ENCODE measurements around the gene ZCCHC7. TPM values are rescaled to one million over a fixed set of nuclear protein-coding genes. Genes with fewer than 3 reads are reported as not detected.

The ZCCHC7 gene
- total RNA-seq, 1 experiment from 2014 or later, result 31.2 TPM

DNA sequence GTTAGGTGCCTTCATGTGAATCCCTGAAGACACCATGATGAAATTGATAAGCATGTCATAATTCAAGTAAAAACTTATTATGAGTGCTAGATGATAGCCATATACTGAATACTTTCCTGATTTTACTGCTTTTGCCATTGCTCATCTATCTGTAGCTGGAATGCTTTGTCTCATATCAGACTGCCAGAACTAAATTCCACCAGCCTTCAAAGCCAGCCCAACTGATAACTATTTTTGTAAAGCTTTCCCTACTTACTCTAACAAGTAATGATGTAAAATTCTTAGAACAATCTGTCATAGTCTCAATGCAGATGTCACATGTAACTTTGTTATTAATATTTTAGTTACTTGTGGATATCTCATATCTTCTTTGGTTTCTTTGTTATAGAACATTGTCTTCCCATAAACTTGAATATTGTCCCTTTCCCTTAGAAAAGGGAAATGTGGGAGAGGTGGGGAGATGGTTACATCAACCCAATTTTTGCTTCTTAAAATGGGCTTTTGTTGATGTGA lies 128.3 kb downstream of the ZCCHC7 start:
- Histone ChIP-seq H3K9ac (ENCODE audit: low read length) (no peak overlapping the region), H2AFZ (ENCODE audit: low read depth, low read length, poor library complexity, severe bottlenecking) (no peak overlapping the region), H3K4me3 (replicated peaks in 1 of 2; ENCODE audit: low read depth in 1 of 2, low read length in 2 of 2) (no peak overlapping the region), H3K9me3 (ENCODE audit: control insufficient read depth in 1 of 2, insufficient read depth in 1 of 2, low read depth in 1 of 2, low read length in 2 of 2) (no peaks in the 10 kb centered on the region), H3K4me2 (ENCODE audit: low read length) (no peak overlapping the region), H4K20me1 (ENCODE audit: insufficient read depth) (no peaks in the 10 kb centered on the region; the same call in 1 of the 2 replicates), H3K27me3 (ENCODE audit: insufficient read depth, low read length) (no peaks in the 10 kb centered on the region), H3K36me3 (ENCODE audit: control insufficient read depth in 1 of 2, insufficient read depth in 2 of 2, low read length in 2 of 2) (no peaks in the 10 kb centered on the region), H3K27ac (ENCODE audit: low read depth, low read length) (no peak overlapping the region), H3K79me2 (ENCODE audit: insufficient read depth, low read length) (peaks cover 9% of the 10 kb centered on the region; the same call in 1 of the 2 replicates), H3K9me2 (ENCODE audit: insufficient read depth) (peaks cover 4% of the 10 kb centered on the region; the same call in 1 of the 2 replicates), H3K4me1 (ENCODE audit: control insufficient read depth in 1 of 2, insufficient read depth in 2 of 2, low read length in 2 of 2) (no peaks in the 10 kb centered on the region)
- POLR2A ChIA-PET, result no interaction called here
- intact Hi-C loops (cut with micrococcal nuclease), result no loop called here
- CTCF ChIA-PET, result no interaction called here
- TF ChIP-seq ZFX (IDR thresholded peaks at IDR 0.05) (no peak), POLR2AphosphoS5 (IDR thresholded peaks at IDR 0.05; ENCODE audit: low read depth, low read length) (no peak), TCF7L2 (IDR thresholded peaks at IDR 0.05; ENCODE audit: borderline replicate concordance, extremely low read depth, insufficient read depth, insufficient read length) (no peak), EZH2phosphoT487 (IDR thresholded peaks at IDR 0.05; ENCODE audit: borderline replicate concordance) (no peak), POLR2A (IDR thresholded peaks at IDR 0.05; ENCODE audit: borderline replicate concordance, extremely low read depth, insufficient read depth, insufficient read length) (no peak), EGR1 (IDR thresholded peaks at IDR 0.05; ENCODE audit: low read depth) (no peak), SRF (IDR thresholded peaks at IDR 0.05; ENCODE audit: low read depth) (no peak)
- DNase-seq (ENCODE audit: low read depth, low spot score) (no peak), ATAC-seq (no peak)
- RAD21 ChIA-PET (ENCODE audit: low non-redundant PET in 1 of 2, low total read pairs in 2 of 2, uncharacterized antibody in 2 of 2, unreplicated experiment in 2 of 2), result no interaction called here
- BruUV-seq (replicated peaks), result no TSS peak

DNA sequence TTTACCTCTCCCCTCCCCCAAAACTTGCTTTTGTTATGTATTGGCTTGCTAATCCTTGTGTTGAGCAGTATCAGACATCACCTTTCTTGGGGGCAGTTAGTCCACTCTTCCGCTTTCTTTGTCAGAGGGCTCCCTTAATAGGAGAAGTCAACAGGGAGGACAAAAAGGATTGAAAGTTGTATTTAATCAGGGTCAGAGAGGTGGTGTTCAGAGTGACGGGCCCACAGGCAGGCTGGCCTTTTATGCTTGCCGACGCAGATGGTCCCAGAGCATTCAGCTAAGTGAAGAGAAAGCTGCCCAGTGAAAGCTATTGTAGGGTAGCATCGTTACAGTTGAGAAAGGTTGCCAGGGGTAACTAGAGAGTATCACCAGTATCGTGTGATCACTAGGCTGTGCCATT lies 131.1 kb downstream of the ZCCHC7 start:
- Histone ChIP-seq H3K36me3 (ENCODE audit: control insufficient read depth in 1 of 2, insufficient read depth in 2 of 2, low read length in 2 of 2) (no peaks in the 10 kb centered on the region), H3K4me1 (ENCODE audit: control insufficient read depth in 1 of 2, insufficient read depth in 2 of 2, low read length in 2 of 2) (no peaks in the 10 kb centered on the region), H3K27ac (ENCODE audit: low read depth, low read length) (no peak overlapping the region), H3K79me2 (ENCODE audit: insufficient read depth, low read length) (peaks cover 14% of the 10 kb centered on the region; the same call in 1 of the 2 replicates), H3K27me3 (ENCODE audit: insufficient read depth, low read length) (no peaks in the 10 kb centered on the region), H3K4me3 (replicated peaks in 1 of 2; ENCODE audit: low read depth in 1 of 2, low read length in 2 of 2) (no peak overlapping the region), H3K9ac (ENCODE audit: low read length) (no peak overlapping the region), H3K4me2 (ENCODE audit: low read length) (no peak overlapping the region), H2AFZ (ENCODE audit: low read depth, low read length, poor library complexity, severe bottlenecking) (no peak overlapping the region), H4K20me1 (ENCODE audit: insufficient read depth) (no peaks in the 10 kb centered on the region), H3K9me2 (ENCODE audit: insufficient read depth) (no peaks in the 10 kb centered on the region; the same call in 1 of the 2 replicates), H3K9me3 (ENCODE audit: control insufficient read depth in 1 of 2, insufficient read depth in 1 of 2, low read depth in 1 of 2, low read length in 2 of 2) (no peaks in the 10 kb centered on the region)
- RAD21 ChIA-PET (ENCODE audit: low non-redundant PET in 1 of 2, low total read pairs in 2 of 2, uncharacterized antibody in 2 of 2, unreplicated experiment in 2 of 2), result no interaction called here
- intact Hi-C loops (cut with micrococcal nuclease), result no loop called here
- DNase-seq (ENCODE audit: low read depth, low spot score) (no peak), ATAC-seq (no peak)
- CTCF ChIA-PET, result no interaction called here
- TF ChIP-seq, protein P1, sequence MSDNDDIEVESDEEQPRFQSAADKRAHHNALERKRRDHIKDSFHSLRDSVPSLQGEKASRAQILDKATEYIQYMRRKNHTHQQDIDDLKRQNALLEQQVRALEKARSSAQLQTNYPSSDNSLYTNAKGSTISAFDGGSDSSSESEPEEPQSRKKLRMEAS (IDR thresholded peaks at IDR 0.05), result no peak
- TF ChIP-seq RAD21 (IDR thresholded peaks at IDR 0.05; ENCODE audit: low read depth), result no peak
- TF ChIP-seq, protein P2, sequence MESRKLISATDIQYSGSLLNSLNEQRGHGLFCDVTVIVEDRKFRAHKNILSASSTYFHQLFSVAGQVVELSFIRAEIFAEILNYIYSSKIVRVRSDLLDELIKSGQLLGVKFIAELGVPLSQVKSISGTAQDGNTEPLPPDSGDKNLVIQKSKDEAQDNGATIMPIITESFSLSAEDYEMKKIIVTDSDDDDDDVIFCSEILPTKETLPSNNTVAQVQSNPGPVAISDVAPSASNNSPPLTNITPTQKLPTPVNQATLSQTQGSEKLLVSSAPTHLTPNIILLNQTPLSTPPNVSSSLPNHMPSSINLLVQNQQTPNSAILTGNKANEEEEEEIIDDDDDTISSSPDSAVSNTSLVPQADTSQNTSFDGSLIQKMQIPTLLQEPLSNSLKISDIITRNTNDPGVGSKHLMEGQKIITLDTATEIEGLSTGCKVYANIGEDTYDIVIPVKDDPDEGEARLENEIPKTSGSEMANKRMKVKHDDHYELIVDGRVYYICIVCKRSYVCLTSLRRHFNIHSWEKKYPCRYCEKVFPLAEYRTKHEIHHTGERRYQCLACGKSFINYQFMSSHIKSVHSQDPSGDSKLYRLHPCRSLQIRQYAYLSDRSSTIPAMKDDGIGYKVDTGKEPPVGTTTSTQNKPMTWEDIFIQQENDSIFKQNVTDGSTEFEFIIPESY (IDR thresholded peaks at IDR 0.05; ENCODE audit: extremely low read depth, insufficient replicate concordance, low read length), result no peak
- no peak for TF ChIP-seq TCF7L2 (IDR thresholded peaks at IDR 0.05; ENCODE audit: borderline replicate concordance, extremely low read depth, insufficient read depth, insufficient read length)
- no peak for TF ChIP-seq CBX3 (IDR thresholded peaks at IDR 0.05; ENCODE audit: low read depth)
- POLR2A ChIA-PET, result no interaction called here
- BruUV-seq (replicated peaks), result no TSS peak

Measured in HCT116 (cell line).